ENCODE results near the gene EPB42.
A peak's percentile ranks its signal among the peaks of the same experiment; 100 is the strongest.
"Not testable (repeated sequence)": the region's sequence is repeated elsewhere in the genome, so short reads cannot be mapped to it uniquely, and the experiment has no call there.

Gene EPB42

GRCh38 chr15:43185157-43186002 lies 35.4 kb downstream of the EPB42 start, which contains the start of gene CCNDBP1:
Gene CCNDBP1, plus strand, starts transcription at chr15:43185403. Its CDS starts 96 bp downstream, at chr15:43185499.
- no peak for DNase-seq (ENCODE audit: low read depth)

GRCh38 chr15:43184407-43185124 lies 36.3 kb downstream of the EPB42 start:
- DNase-seq (ENCODE audit: low read depth): no peak

GRCh38 chr15:43183270-43183669 lies 37.5 kb downstream of the EPB42 start:
- DNase-seq (ENCODE audit: low read depth): no peak

GRCh38 chr15:43177147-43177546 lies 43.7 kb downstream of the EPB42 start:
- not testable (repeated sequence) for DNase-seq (ENCODE audit: low read depth)

- DNase-seq (ENCODE audit: low read depth): not testable (repeated sequence)
These were observed 45.0 kb downstream of the EPB42 start for GRCh38 chr15:43175656-43176309.

GRCh38 chr15:43169888-43170287 lies 50.9 kb downstream of the EPB42 start:
- no peak for DNase-seq (ENCODE audit: low read depth)

- peak; percentile 27 for DNase-seq (ENCODE audit: low read depth)
These were observed 52.4 kb downstream of the EPB42 start for GRCh38 chr15:43168192-43169107.

- not testable (repeated sequence) for DNase-seq (ENCODE audit: low read depth)
These were observed 53.6 kb downstream of the EPB42 start for GRCh38 chr15:43167261-43167660.

- DNase-seq (ENCODE audit: low read depth): no peak
These were observed 55.0 kb downstream of the EPB42 start for GRCh38 chr15:43165801-43166325.

- no peak for DNase-seq (ENCODE audit: low read depth)
These were observed 67.5 kb downstream of the EPB42 start for GRCh38 chr15:43153269-43153668.

- no peak for DNase-seq (ENCODE audit: low read depth)
These were observed 69.1 kb downstream of the EPB42 start for GRCh38 chr15:43151688-43152087.

- peak; percentile 99 for DNase-seq (ENCODE audit: low read depth)
These were observed 70.5 kb downstream of the EPB42 start for GRCh38 chr15:43150191-43150929.

Data from non-pigmented ciliary epithelial cell (primary cell).